ENCODE data around the gene KAZN. TPM values are rescaled to one million over a fixed set of nuclear protein-coding genes. Genes with fewer than 3 reads are reported as not detected.

Gene KAZN
- total and polyA plus RNA-seq, 2 of the 8 experiments (the other 6 are each of a cell fraction or from before 2014, with no cell fraction given), result 3.7 to 11.8 TPM

DNA sequence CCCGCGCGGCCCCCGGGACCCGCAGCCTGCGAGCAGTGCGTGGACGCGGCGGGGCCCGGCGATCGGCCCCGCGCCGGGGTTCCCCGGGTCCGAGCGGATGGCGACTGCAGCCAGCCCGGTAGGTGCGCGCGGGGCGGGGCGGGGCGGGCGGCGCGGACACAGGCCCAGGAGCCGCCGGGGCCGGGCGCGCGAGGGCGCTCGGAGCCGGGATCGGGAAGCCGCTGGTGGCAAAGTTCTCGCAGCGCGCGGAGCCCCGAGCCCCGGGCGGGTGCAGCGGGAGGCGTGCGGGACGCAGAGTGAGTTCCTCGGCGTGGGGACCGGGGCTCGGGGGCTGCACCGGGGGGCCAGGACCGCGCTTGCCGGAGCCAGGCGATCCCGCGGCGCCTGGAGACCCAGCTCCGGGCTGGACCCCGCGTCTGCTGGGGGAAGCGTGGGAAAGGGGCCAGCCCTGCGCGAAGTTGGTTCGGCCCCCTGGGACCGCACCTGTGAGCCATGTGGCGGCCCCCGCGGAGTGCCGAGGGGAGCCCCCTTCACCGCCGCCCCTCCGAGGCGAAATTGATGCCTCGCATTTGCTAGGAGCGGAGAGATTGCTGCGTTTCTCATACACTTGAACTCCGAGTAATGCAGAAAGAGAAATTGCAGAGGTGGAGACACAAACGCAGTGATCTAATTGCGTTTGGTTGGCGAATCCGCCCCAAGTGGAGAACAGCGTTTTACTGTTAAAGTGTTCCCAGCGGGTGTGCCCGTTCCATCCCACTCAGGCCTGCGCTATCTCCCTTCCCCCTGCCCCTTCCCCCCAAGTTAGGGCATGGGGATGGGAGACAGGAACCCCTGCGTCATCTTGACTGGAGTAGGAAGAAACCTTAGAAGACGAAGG, 326.2 kb downstream of the KAZN start (continued):
- TF ChIP-seq, protein P1, sequence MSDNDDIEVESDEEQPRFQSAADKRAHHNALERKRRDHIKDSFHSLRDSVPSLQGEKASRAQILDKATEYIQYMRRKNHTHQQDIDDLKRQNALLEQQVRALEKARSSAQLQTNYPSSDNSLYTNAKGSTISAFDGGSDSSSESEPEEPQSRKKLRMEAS (IDR thresholded peaks at IDR 0.05), result no peak
- TF ChIP-seq BRCA1 (IDR thresholded peaks at IDR 0.05; ENCODE audit: low read depth, low read length) (no peak), RAD21 (IDR thresholded peaks at IDR 0.05 in 1 of 2, conservative IDR thresholded peaks at IDR 0.05 in 1 of 2; ENCODE audit: low read depth in 2 of 2, low read length in 2 of 2) (0 out of 4 replicates have a peak, but pooled peaks of 1 of the 2 experiments have one; percentile 10), TEAD4 (IDR thresholded peaks at IDR 0.05; ENCODE audit: low read depth, low read length) (no peak), CBX5 (IDR thresholded peaks at IDR 0.05; ENCODE audit: low read depth, low read length) (no peak), CHD7 (IDR thresholded peaks at IDR 0.05; ENCODE audit: insufficient replicate concordance, low read length) (no peak), SP4 (IDR thresholded peaks at IDR 0.05; ENCODE audit: low read length) (no peak)
- TF ChIP-seq, protein P2, sequence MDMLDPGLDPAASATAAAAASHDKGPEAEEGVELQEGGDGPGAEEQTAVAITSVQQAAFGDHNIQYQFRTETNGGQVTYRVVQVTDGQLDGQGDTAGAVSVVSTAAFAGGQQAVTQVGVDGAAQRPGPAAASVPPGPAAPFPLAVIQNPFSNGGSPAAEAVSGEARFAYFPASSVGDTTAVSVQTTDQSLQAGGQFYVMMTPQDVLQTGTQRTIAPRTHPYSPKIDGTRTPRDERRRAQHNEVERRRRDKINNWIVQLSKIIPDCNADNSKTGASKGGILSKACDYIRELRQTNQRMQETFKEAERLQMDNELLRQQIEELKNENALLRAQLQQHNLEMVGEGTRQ (IDR thresholded peaks at IDR 0.05; ENCODE audit: low read length), result no peak
